ENCODE results near the gene LRCOL1. TPM values are rescaled to one million over a fixed set of nuclear protein-coding genes. Genes with fewer than 3 reads are reported as not detected.

Gene LRCOL1
- total RNA-seq (2021; ENCODE audit: unreplicated experiment): not detected
- polyA plus RNA-seq (2012; ENCODE audit: insufficient read length): not detected
- percentile 9 among the genes with signal in this experiment for Bru-seq, nascent RNA
- BruChase-seq, experiment 1, labeled RNA remaining after a 2-hour chase: percentile 21 among the genes with signal in this experiment
- BruChase-seq, experiment 2, labeled RNA remaining after a 6-hour chase: percentile 10 among the genes with signal in this experiment
- long read RNA-seq: 0 reads

GRCh38 chr12:132610051-132610759, at the start of gene LRCOL1:
Gene LRCOL1 (minus strand): TSS chr12:132610582. CDS start chr12:132606251, 4,331 bp downstream.
- intact Hi-C loops (cut with micrococcal nuclease; ENCODE audit: unreplicated experiment): no loop called here
- ATAC-seq (no peak), DNase-seq (ENCODE audit: low read depth, low spot score) (no peak)
- Histone ChIP-seq H3K9me3 (ENCODE audit: control insufficient read depth, insufficient read depth, low read depth, low read length) (no peaks in the 10 kb centered on the region), H3K27ac (ENCODE audit: low read length) (no peak within 1 kb of the TSS), H3K4me1 (ENCODE audit: control insufficient read depth, insufficient read depth, low read length) (peaks cover 29% of the 10 kb centered on the region), H3K27me3 (ENCODE audit: control insufficient read depth, insufficient read depth, low read length) (no peaks in the 10 kb centered on the region), H3K4me3 (ENCODE audit: low read depth in 2 of 2, low read length in 2 of 2) (no peak within 1 kb of the TSS), H3K36me3 (ENCODE audit: control insufficient read depth, insufficient read depth, low read length) (no peaks in the 10 kb centered on the region)
- in situ Hi-C loops (cut with HindIII; ENCODE audit: low pct_unique_long_range_greater_than_20kb, low sequenced_read_pairs): no loop called here
- TF ChIP-seq TCF7L2 (IDR thresholded peaks at IDR 0.05; ENCODE audit: low read depth, low read length) (no peak), SIN3A (IDR thresholded peaks at IDR 0.05; ENCODE audit: borderline replicate concordance, insufficient read depth, low read depth, low read length) (no peak), REST (IDR thresholded peaks at IDR 0.05; ENCODE audit: insufficient read depth in 1 of 2, low read depth in 2 of 2, low read length in 1 of 2) (no peak)
- POLR2A ChIA-PET: no interaction called here
- no TSS peak for BruUV-seq (replicated peaks)
- CTCF ChIA-PET: interaction anchor here (0.5 to 0.9 kb wide), 2 partner anchors 49 to 88 kb away, joined by 3 read pairs; no protein-coding TSS in a partner anchor

GRCh38 chr12:132660052-132660451, 49.7 kb upstream of the LRCOL1 start:
- in situ Hi-C loops (cut with HindIII; ENCODE audit: low pct_unique_long_range_greater_than_20kb, low sequenced_read_pairs) (no loop called here), intact Hi-C loops (cut with micrococcal nuclease; ENCODE audit: unreplicated experiment) (no loop called here)
- ATAC-seq (no peak), DNase-seq (ENCODE audit: low read depth, low spot score) (no peak)
- BruUV-seq (replicated peaks): no TSS peak
- TF ChIP-seq POLR2AphosphoS5 (IDR thresholded peaks at IDR 0.05; ENCODE audit: low read depth, low read length) (no peak), SIN3A (IDR thresholded peaks at IDR 0.05; ENCODE audit: borderline replicate concordance, insufficient read depth, low read depth, low read length) (no peak), CTCF (IDR thresholded peaks at IDR 0.05) (no peak), REST (IDR thresholded peaks at IDR 0.05; ENCODE audit: insufficient read depth in 1 of 2, low read depth in 2 of 2, low read length in 1 of 2) (no peak), TCF7L2 (IDR thresholded peaks at IDR 0.05; ENCODE audit: low read depth, low read length) (no peak)
- H3K27me3 ChIP-seq (ENCODE audit: control insufficient read depth, insufficient read depth, low read length): no peaks in the 10 kb centered on the region
- ChIA-PET CTCF (no interaction called here), POLR2A (no interaction called here)
- peaks cover 30% of the 10 kb centered on the region for H3K36me3 ChIP-seq (ENCODE audit: control insufficient read depth, insufficient read depth, low read length)
- no peaks in the 10 kb centered on the region for H3K9me3 ChIP-seq (ENCODE audit: control insufficient read depth, insufficient read depth, low read depth, low read length)
- H3K4me1 ChIP-seq (ENCODE audit: control insufficient read depth, insufficient read depth, low read length): no peaks in the 10 kb centered on the region
- no peak overlapping the region for H3K4me3 ChIP-seq (ENCODE audit: low read depth in 2 of 2, low read length in 2 of 2)
- no peak overlapping the region for H3K27ac ChIP-seq (ENCODE audit: low read length)

All from Panc1 (cell line).